ENCODE measurements around the gene SIKE1.

- TF ChIP-seq CTCF (optimal IDR thresholded peaks at IDR 0.05 in 1 of 3, IDR thresholded peaks at IDR 0.05 in 1 of 3, conservative IDR thresholded peaks at IDR 0.05 in 1 of 3; ENCODE audit: extremely low read depth in 1 of 3, insufficient read depth in 2 of 3, low read length in 3 of 3) (no peak), EZH2 (IDR thresholded peaks at IDR 0.05; ENCODE audit: low read length) (no peak)
Observed at GRCh38 chr1:114729782-114730181, 50.7 kb downstream of the SIKE1 start.

Measured in keratinocyte (primary cell).